GM12875 (cell line): Measurements from ENCODE around the gene WNT7A.

Experiments
- H3K4me3 ChIP-seq: one replicate; pipeline ENCODE4 v1.5.1; 2011; ENCODE audit warnings: low read depth, low read length, control low read depth
- TF ChIP-seq, protein P1 (sequence below): IDR thresholded peaks from 2 replicates; pipeline ENCODE4 v1.5.1; 2011; ENCODE audit warnings: low read depth, mild to moderate bottlenecking, control low read depth, inconsistent platforms, low read length, moderate library complexity, borderline replicate concordance; ENCODE audit not compliant: insufficient read depth

The WNT7A gene

DNA sequence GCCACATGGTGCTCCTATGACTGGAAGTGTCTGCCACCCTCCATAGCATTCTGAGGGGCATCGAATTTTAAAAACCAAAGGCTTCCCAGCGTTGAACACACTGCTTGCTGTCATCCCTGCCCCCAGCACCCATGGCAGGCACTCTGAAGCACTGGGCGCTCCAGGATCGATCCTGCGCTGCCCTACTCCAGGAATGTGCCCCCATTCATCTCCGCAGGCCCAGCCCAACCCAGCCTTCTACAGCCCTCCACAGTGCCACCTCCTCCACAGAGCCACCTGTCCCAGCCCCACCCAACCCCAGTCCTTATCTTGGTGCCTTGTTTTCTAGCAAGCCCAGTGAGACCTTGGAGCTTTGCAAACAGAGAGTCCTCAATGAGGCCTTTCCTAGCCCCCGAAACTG lies 52.2 kb downstream of the WNT7A start:
- TF ChIP-seq, protein P1, sequence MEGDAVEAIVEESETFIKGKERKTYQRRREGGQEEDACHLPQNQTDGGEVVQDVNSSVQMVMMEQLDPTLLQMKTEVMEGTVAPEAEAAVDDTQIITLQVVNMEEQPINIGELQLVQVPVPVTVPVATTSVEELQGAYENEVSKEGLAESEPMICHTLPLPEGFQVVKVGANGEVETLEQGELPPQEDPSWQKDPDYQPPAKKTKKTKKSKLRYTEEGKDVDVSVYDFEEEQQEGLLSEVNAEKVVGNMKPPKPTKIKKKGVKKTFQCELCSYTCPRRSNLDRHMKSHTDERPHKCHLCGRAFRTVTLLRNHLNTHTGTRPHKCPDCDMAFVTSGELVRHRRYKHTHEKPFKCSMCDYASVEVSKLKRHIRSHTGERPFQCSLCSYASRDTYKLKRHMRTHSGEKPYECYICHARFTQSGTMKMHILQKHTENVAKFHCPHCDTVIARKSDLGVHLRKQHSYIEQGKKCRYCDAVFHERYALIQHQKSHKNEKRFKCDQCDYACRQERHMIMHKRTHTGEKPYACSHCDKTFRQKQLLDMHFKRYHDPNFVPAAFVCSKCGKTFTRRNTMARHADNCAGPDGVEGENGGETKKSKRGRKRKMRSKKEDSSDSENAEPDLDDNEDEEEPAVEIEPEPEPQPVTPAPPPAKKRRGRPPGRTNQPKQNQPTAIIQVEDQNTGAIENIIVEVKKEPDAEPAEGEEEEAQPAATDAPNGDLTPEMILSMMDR: no peak
- H3K4me3 ChIP-seq: no peak overlapping the region

DNA sequence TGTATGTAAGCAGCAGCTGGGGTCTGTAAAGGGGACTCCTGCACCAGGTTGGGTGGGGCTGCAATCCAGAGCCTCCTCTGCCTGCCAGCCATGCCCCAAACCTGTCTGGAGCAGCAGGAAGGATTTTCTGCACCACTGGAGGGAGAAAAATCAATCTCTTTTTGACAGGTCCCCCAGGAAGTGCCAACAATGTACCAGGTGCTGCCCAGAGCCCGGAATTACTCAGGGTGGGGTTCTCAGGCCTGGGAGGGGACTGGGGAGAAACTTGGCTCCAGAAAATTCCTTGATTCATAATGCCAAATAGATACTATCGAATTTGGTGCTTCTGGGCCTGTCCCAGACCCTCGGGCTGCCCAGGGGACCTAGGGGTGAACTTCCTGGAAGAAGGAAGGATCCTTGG lies 52.6 kb downstream of the WNT7A start:
- H3K4me3 ChIP-seq: no peak overlapping the region
- TF ChIP-seq, protein P1: no peak

DNA sequence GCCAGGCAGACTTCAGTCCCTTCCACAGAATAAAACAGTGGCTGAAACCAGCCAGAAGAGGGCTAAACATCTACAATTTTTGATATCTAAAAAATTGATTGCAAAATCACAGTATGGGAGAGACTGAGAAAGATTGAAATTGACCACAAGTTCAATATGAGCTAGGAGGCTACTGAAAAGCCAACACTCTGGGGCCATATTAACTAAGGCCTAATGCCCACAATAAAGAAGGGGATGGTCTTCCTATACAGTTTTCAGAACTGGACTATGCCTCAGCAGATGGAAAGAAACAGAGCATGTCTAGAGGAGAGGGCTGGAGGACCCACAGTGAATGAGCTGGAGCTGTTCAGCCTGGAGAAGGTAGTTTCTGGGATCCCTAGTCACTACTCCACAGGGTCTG lies 53.2 kb downstream of the WNT7A start:
- no peak overlapping the region for H3K4me3 ChIP-seq
- TF ChIP-seq, protein P1: no peak

DNA sequence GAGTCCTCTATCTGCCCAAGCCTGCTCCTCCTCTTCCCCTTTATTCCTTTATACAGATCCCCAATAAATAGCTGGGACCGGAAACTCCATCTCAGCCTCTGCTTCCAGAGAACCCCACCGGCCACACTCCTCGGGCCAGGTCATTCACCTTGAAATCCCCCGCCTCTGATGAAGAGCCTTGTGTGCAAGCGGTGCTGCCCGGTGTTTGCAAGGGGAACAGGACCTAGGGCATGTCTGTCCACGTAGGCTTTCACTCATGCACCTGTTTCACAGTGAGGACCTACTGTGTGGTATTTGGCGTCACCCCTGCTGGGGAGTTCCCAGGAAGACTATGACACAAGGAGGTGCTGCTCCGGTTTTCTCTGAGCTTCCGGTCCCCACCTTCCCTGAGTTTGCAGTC lies 54.0 kb downstream of the WNT7A start:
- H3K4me3 ChIP-seq: no peak overlapping the region
- TF ChIP-seq, protein P1: no peak

DNA sequence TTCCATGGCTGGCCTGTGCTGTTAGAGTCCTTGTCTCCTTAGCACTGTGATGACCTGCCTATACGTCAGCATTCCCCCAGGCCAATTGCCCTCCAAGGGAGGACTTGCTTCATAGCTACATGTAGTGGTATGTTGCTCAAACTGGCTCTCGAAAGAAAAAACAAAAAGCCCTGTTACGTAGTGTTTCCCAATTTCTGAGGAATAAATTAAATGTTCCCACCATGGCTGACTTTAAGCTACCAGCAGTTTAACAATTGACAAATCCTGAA lies 54.6 kb downstream of the WNT7A start:
- TF ChIP-seq, protein P1: no peak
- H3K4me3 ChIP-seq: no peak overlapping the region

DNA sequence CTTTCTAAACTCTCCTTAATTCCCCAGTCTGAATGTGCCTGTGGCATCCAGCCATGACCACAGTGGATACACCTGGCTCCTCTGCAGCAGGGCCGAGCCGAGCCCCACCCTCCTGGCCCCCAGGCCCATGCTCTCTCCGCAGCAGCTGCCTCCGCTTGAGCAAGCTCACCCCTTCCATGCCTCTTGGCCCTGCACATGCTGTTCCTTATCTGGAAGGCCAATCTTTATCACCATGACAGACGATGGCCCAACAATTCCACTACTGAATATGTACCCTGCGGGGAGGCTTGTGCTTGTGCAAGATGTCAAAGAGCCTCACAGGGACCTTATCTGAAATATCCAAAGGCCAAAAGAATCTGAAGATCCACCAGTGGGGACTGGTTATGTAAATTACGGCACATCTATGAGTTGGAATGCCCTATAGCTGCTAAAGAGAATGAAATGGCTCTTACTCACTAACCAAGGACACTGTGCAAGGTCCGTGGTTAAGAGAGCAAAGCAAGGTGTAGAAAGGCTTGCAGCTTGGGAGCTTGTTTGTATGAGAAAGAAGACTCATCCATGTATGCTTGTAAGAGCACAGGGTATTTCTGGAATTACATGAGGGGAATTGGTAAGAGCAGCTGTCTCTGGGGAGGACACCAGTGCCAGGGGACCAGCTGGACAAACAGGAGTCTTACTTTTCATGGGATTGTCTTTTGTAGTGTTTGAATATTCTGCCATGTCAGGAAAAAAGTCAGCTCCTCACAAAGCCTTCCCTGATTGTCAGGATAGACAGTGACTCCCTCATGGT lies 55.2 kb downstream of the WNT7A start:
- TF ChIP-seq, protein P1: no peak

DNA sequence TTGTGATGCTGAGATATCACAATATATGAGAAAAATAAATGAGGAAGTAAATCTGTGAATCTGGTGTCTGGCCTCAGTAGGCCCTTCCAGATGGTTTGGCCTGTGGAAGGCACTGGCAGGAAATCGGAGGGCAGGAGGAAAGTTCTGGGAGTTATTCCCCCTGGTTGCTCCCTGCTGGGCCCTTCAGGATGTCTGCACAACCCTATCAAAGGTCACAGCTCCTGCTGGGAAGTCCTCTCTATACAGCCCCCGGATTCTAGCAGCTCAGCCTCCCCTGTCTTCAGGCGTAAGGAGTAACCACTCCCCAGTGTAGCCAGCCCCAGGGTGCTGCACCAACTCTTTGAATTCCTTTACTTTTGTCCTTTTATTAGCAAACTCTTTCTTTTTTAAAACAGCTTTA lies 56.2 kb downstream of the WNT7A start:
- TF ChIP-seq, protein P1: no peak
- no peak overlapping the region for H3K4me3 ChIP-seq

More for the DNA sequence above, 55.2 kb downstream of the WNT7A start:
- no peak overlapping the region for H3K4me3 ChIP-seq
